ENCODE results near the gene POC1A.

DNA sequence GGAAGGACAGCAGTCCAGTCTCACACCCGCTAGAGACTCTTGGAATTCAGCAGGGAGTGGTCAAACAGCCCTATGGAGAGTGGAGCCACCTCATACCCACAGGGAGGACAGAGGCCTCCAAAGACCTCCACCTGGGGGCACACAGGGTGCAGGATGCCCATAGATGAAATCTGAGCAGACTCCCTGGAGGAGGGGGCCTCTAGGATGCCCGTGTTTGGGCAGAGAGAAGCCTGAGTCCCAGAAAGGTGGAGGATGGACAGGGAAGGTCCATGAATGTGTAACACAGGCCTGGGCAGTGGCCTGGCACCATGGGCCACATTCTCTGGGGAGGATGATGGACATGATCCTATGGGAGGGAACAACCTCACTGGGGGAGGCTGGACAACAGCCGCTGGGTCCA, 119.6 kb downstream of the POC1A start:
- TF ChIP-seq, protein P1, sequence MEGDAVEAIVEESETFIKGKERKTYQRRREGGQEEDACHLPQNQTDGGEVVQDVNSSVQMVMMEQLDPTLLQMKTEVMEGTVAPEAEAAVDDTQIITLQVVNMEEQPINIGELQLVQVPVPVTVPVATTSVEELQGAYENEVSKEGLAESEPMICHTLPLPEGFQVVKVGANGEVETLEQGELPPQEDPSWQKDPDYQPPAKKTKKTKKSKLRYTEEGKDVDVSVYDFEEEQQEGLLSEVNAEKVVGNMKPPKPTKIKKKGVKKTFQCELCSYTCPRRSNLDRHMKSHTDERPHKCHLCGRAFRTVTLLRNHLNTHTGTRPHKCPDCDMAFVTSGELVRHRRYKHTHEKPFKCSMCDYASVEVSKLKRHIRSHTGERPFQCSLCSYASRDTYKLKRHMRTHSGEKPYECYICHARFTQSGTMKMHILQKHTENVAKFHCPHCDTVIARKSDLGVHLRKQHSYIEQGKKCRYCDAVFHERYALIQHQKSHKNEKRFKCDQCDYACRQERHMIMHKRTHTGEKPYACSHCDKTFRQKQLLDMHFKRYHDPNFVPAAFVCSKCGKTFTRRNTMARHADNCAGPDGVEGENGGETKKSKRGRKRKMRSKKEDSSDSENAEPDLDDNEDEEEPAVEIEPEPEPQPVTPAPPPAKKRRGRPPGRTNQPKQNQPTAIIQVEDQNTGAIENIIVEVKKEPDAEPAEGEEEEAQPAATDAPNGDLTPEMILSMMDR (IDR thresholded peaks at IDR 0.05): no peak
- no peak for TF ChIP-seq POLR2A (IDR thresholded peaks at IDR 0.05)

Data from uterus (tissue), 2 donors.